OCI-LY1 (cell line): ENCODE data around the gene ARHGAP22.

Source experiments
- EZH2 ChIP-seq: fragments of 200-600 bp; sonication (generic), shearing (Covaris generic); IDR thresholded peaks from 2 replicates; pipeline ENCODE4 v1.8.0; 2017; ENCODE audit warnings: borderline replicate concordance, mixed run types, mild to moderate bottlenecking, antibody characterized with exemption, low read length, moderate library complexity, mixed read lengths
- TF ChIP-seq, protein P1 (sequence below): fragments of 200-600 bp; sonication (generic), shearing (Covaris generic); IDR thresholded peaks from 2 replicates; pipeline ENCODE4 v1.5.1; 2017; ENCODE audit warnings: mild to moderate bottlenecking, antibody characterized with exemption, low read length, moderate library complexity, mixed read lengths

DNA sequence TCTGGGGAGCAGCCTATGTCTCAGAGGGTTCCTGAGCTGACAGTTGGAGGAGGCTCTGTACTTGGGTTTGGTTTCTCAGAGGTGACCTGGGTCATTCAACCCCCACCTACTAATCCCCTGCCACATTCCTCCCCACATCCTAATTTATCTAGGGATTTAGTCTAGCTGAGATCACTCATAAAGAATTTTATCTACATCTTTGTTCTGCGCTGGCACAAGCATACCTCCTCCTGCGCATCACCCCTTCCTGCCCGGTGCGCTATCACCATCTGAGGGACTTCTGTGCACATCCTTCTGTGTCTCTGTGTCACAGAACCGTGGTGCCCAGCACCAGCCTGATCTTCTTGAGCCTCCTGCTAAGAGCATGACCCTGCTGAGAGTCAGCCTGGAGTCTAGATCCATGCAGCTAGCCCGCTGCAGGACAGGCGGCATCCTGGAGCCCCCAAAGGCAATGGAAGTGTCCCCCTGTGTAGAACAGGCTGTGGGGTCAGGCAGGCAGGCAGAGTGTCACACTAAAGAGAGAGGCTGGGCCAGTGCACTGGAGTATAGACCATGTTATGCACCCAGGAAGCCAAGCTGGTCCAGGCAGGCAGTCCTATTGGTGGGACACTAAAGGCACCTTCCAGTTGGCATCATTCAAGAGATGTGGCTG is 63.6 kb downstream of the ARHGAP22 start:
- no peak for TF ChIP-seq EZH2
- TF ChIP-seq, protein P1, sequence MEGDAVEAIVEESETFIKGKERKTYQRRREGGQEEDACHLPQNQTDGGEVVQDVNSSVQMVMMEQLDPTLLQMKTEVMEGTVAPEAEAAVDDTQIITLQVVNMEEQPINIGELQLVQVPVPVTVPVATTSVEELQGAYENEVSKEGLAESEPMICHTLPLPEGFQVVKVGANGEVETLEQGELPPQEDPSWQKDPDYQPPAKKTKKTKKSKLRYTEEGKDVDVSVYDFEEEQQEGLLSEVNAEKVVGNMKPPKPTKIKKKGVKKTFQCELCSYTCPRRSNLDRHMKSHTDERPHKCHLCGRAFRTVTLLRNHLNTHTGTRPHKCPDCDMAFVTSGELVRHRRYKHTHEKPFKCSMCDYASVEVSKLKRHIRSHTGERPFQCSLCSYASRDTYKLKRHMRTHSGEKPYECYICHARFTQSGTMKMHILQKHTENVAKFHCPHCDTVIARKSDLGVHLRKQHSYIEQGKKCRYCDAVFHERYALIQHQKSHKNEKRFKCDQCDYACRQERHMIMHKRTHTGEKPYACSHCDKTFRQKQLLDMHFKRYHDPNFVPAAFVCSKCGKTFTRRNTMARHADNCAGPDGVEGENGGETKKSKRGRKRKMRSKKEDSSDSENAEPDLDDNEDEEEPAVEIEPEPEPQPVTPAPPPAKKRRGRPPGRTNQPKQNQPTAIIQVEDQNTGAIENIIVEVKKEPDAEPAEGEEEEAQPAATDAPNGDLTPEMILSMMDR = no peak
